HepG2 (cell line): Measurements from ENCODE around the gene DUSP23. TPM values are rescaled to one million over a fixed set of nuclear protein-coding genes. Genes with fewer than 3 reads are reported as not detected.

ENCODE experiments used
- ATAC-seq: fragments of 200-7000 bp; cut with Tn5 transposase; 3 replicates; pipeline ENCODE4 v1.9.1; 2020; ENCODE audit warnings: mild to moderate bottlenecking, moderate library complexity
- BruUV-seq: library from RNA; stranded (reverse); fragments of 400-500 nt; replicated peaks from 2 replicates; lab custom pipeline; 2021; lab: Mats Ljungman, UMichigan
- CTCF ChIA-PET: fragments of 300-600 bp; formaldehyde crosslinking; extraction: SDS; loops from one replicate; lab custom pipeline; 2021; ENCODE audit warnings: low total read pairs, inconsistent platforms, low intra/inter-chr PET ratio; lab: Yijun Ruan, JAX
- POLR2A ChIA-PET: fragments of 350-600 bp; sonication (Branson Sonifier 250); formaldehyde crosslinking; loops from one replicate; lab custom pipeline; 2020; ENCODE audit warnings: antibody characterized with exemption, inconsistent platforms; lab: Yijun Ruan, JAX
- DNase-seq: peaks from one replicate; pipeline ENCODE4 v3.0.0-alpha.2; 2015; ENCODE audit warnings: low spot score
- FAIRE-seq: peaks from 3 replicates; lab custom pipeline; 2011; peaks lifted over from hg19 to GRCh38; lab: Jason Lieb, UNC
- H2AFZ ChIP-seq: one replicate; pipeline ENCODE4 v1.6.1; 2011; ENCODE audit warnings: low read length, inconsistent platforms
- H3K27ac ChIP-seq: fragments of 300-600 bp; 3 replicates; pipeline ENCODE4 v1.8.0; 2011; ENCODE audit warnings: mixed run types, mild to moderate bottlenecking, mixed read lengths, low read length, inconsistent platforms; ENCODE audit not compliant: insufficient read depth; ENCODE audit errors: extremely low read length
- H3K27me3 ChIP-seq, 2 experiments: fragments of 200-600 bp in 1 of 2; 2 replicates in 1 of 2; 3 replicates in 1 of 2; pipeline versions ENCODE4 v1.6.0 to v1.8.0; 2011; ENCODE audit warnings: low read length in 2 of 2, mild to moderate bottlenecking in 2 of 2, moderate library complexity in 2 of 2, inconsistent platforms in 1 of 2; ENCODE audit not compliant: insufficient read depth in 2 of 2, control insufficient read depth in 1 of 2
- H3K36me3 ChIP-seq, 2 experiments: fragments of 200-600 bp in 1 of 2; replicated peaks in 1 of 2; 2 replicates in 1 of 2; 3 replicates in 1 of 2; pipeline versions ENCODE4 v1.5.1 to v1.8.0; 2011; ENCODE audit warnings: low read length in 2 of 2, inconsistent platforms in 1 of 2; ENCODE audit not compliant: insufficient read depth in 2 of 2, control insufficient read depth in 1 of 2
- H3K4me1 ChIP-seq: 2 replicates; pipeline ENCODE4 v1.5.1; 2012; ENCODE audit warnings: low read length, inconsistent platforms; ENCODE audit not compliant: insufficient read depth
- H3K4me2 ChIP-seq: 2 replicates; pipeline ENCODE4 v1.6.0; 2011; ENCODE audit warnings: low read depth, low read length, inconsistent platforms
- H3K4me3 ChIP-seq, 3 experiments: fragments of 200-600 bp in 1 of 3; sonication (generic), shearing (Covaris generic) in 1 of 3; replicated peaks in 1 of 3; 2 replicates each; pipeline ENCODE4 v1.5.1; 2011 to 2016; ENCODE audit warnings: low read length in 3 of 3, inconsistent platforms in 2 of 3, low read depth in 2 of 3, mild to moderate bottlenecking in 2 of 3, control low read depth in 1 of 3, mixed read lengths in 1 of 3; ENCODE audit not compliant: insufficient read depth in 1 of 3
- H3K79me2 ChIP-seq: one replicate; pipeline ENCODE4 v1.6.1; 2011; ENCODE audit warnings: low read length, inconsistent platforms; ENCODE audit not compliant: insufficient read depth
- H3K9ac ChIP-seq: 2 replicates; pipeline ENCODE4 v1.6.0; 2011; ENCODE audit warnings: mild to moderate bottlenecking, low read depth, low read length, inconsistent platforms; ENCODE audit not compliant: insufficient read depth
- H3K9me3 ChIP-seq: 2 replicates; pipeline ENCODE4 v1.5.1; 2012; ENCODE audit warnings: mild to moderate bottlenecking, low read length
- H4K20me1 ChIP-seq: 2 replicates; pipeline ENCODE4 v1.6.0; 2011; ENCODE audit warnings: inconsistent platforms, mild to moderate bottlenecking, low read length, moderate library complexity; ENCODE audit not compliant: insufficient read depth
- JUNB ChIP-seq: sonication (generic); formaldehyde crosslinking; IDR thresholded peaks from 2 replicates; pipeline ENCODE4 v1.8.0; 2022; ENCODE audit warnings: missing genetic modification reagents, mild to moderate bottlenecking, borderline replicate concordance
- WGBS: methylation state at CpG from one replicate; pipeline ENCODE4 v1.1.6; 2017; ENCODE audit warnings: low lambda C conversion rate; 5-methylcytosine and 5-hydroxymethylcytosine counted together
- in situ Hi-C: cut with HindIII; loops from 2 replicates; pipeline ENCODE4 v1.10.0; 2017; ENCODE audit warnings: low pct_unique_long_range_greater_than_20kb; ENCODE audit not compliant: extremely low pct_ligation_motif_present
- intact Hi-C: fragments of 100-400 bp; cut with micrococcal nuclease; formaldehyde crosslinking; loops from one replicate; pipeline ENCODE4 v1.10.0; 2022; ENCODE audit not compliant: unreplicated experiment
- polyA plus RNA-seq, 8 experiments: library from polyadenylated mRNA; depleted of rRNA in 3 of 8; stranded (reverse) in 7 of 8; unstranded in 1 of 8; fragments of >200 nt; fragmentation: Illumina TruSeq in 4 of 8; extraction: Trizol in 4 of 8; gene quantifications; 2 replicates each; pipeline versions ENCODE4 v1.2.1 to v1.2.3, GENCODE V29; 2011 to 2016; ENCODE audit warnings: low read depth in 4 of 8, missing spikeins in 1 of 8, mixed read lengths in 1 of 8; ENCODE audit not compliant: insufficient read depth in 1 of 8
- total RNA-seq, 5 experiments: library from RNA; depleted of rRNA; stranded (reverse); fragments of >200 nt; fragmentation: Illumina TruSeq; extraction: Trizol; gene quantifications; 2 replicates each; pipeline ENCODE4 v1.2.3, GENCODE V29; 2016; ENCODE audit warnings: low read depth in 1 of 5
- TF ChIP-seq, protein P1 (sequence below): IDR thresholded peaks from 2 replicates; pipeline ENCODE4 v1.6.1; 2016; ENCODE audit warnings: missing genetic modification reagents, missing compliant biosample characterization
- TF ChIP-seq, protein P2 (sequence below): IDR thresholded peaks from 2 replicates; pipeline ENCODE4 v1.6.1; 2016; ENCODE audit warnings: low read depth, missing genetic modification reagents, missing compliant biosample characterization

Gene DUSP23
- total and polyA plus RNA-seq, 2 of the 13 experiments (the other 11 are each of a cell fraction or from before 2014, with no cell fraction given) = not detected

DNA sequence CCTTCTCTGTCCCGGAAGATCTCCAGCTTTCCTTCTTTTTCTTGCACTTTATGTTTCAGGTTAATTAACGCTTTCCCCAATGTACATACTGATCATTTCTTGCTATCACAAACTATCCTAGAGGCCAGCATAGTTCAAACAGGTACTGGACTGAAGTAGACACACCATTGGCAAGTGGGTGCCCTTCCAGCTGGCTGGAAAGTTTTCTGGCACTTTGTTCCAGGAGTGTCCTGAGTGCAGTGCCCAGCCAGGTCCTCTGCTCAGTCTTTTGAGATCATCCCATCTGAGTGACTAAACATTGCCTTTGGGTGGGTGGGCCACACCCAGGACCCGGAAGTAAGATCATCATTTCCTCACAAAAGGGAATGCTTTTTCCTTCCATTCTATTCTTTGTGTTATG lies 15.0 kb upstream of the DUSP23 start (continued):
- TF ChIP-seq, protein P1, sequence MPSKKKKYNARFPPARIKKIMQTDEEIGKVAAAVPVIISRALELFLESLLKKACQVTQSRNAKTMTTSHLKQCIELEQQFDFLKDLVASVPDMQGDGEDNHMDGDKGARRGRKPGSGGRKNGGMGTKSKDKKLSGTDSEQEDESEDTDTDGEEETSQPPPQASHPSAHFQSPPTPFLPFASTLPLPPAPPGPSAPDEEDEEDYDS (CRISPR knock-in tag) = no peak

DNA sequence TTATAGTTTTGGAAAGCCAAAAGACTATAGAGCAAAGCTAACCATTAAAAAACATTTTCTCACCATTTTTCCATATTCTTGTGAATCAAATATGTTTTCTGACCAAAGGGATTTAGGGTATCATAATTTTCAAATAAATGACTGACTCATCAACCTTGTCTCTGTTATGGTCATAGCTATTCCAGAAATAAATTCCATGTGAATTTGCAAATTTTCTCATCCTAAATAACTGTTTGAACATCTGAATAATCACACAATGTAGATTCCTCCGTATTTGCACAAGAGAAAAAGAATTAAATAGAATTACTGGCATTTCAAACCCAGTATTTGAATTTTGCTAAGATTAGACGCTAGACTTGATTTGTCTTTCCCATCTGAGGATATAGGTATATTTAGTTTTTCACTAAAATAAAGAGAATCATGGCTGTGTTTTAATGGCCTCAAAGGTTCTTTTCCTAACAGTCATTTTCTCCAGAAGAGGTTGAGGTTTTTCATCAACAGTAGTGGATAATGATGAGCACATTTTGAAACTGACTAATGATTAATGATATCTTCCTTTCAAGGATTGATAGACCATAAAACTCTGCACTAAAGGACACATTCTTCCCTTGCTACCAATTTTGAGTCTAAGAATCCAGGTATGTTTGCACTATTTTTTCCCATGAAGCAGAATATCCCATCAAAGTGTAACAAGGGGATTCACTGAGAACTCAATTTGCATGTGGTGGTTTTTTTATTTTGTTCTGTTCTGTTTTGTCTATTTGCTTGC lies 9.5 kb upstream of the DUSP23 start:
- no peak for DNase-seq
- FAIRE-seq = no peak
- intact Hi-C loops (no loop called here), in situ Hi-C loops (no loop called here)
- TF ChIP-seq, protein P2, sequence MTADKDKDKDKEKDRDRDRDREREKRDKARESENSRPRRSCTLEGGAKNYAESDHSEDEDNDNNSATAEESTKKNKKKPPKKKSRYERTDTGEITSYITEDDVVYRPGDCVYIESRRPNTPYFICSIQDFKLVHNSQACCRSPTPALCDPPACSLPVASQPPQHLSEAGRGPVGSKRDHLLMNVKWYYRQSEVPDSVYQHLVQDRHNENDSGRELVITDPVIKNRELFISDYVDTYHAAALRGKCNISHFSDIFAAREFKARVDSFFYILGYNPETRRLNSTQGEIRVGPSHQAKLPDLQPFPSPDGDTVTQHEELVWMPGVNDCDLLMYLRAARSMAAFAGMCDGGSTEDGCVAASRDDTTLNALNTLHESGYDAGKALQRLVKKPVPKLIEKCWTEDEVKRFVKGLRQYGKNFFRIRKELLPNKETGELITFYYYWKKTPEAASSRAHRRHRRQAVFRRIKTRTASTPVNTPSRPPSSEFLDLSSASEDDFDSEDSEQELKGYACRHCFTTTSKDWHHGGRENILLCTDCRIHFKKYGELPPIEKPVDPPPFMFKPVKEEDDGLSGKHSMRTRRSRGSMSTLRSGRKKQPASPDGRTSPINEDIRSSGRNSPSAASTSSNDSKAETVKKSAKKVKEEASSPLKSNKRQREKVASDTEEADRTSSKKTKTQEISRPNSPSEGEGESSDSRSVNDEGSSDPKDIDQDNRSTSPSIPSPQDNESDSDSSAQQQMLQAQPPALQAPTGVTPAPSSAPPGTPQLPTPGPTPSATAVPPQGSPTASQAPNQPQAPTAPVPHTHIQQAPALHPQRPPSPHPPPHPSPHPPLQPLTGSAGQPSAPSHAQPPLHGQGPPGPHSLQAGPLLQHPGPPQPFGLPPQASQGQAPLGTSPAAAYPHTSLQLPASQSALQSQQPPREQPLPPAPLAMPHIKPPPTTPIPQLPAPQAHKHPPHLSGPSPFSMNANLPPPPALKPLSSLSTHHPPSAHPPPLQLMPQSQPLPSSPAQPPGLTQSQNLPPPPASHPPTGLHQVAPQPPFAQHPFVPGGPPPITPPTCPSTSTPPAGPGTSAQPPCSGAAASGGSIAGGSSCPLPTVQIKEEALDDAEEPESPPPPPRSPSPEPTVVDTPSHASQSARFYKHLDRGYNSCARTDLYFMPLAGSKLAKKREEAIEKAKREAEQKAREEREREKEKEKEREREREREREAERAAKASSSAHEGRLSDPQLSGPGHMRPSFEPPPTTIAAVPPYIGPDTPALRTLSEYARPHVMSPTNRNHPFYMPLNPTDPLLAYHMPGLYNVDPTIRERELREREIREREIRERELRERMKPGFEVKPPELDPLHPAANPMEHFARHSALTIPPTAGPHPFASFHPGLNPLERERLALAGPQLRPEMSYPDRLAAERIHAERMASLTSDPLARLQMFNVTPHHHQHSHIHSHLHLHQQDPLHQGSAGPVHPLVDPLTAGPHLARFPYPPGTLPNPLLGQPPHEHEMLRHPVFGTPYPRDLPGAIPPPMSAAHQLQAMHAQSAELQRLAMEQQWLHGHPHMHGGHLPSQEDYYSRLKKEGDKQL = no peak
- TF ChIP-seq JUNB (CRISPR knock-in tag) = no peak
- CTCF ChIA-PET = no interaction called here
- WGBS = 3% methylated on average over 2 of the region's 2 CpGs
- Histone ChIP-seq H2AFZ (no peak overlapping the region), H3K4me3 (no peak overlapping the region), H3K79me2 (no peaks in the 10 kb centered on the region), H3K9ac (no peak overlapping the region), H3K9me3 (no peaks in the 10 kb centered on the region), H3K36me3 (no peaks in the 10 kb centered on the region), H4K20me1 (no peaks in the 10 kb centered on the region), H3K27me3 (no peaks in the 10 kb centered on the region), H3K27ac (no peak overlapping the region), H3K4me1 (no peaks in the 10 kb centered on the region), H3K4me2 (no peak overlapping the region)
- POLR2A ChIA-PET = no interaction called here
- no peak for ATAC-seq
- no TSS peak for BruUV-seq
